Lower lobe of right lung (tissue), 2 donors: ENCODE results near the gene TBC1D10A. TPM values are rescaled to one million over a fixed set of nuclear protein-coding genes. Genes with fewer than 3 reads are reported as not detected.

Experiments used
- ATAC-seq, 2 donors: fragments of 200-7000 bp; cut with Tn5 transposase; one replicate each; pipeline ENCODE4 v1.9.1; 2020 to 2022; ENCODE audit warnings: mild to moderate bottlenecking in 2 of 2, moderate library complexity in 2 of 2
- DNase-seq: peaks from one replicate; pipeline ENCODE4 v3.0.0-alpha.2; 2020
- H3K27ac ChIP-seq: fragments of 200-600 bp; one replicate; pipeline ENCODE4 v1.8.0; 2022
- H3K27me3 ChIP-seq: fragments of 200-600 bp; one replicate; pipeline ENCODE4 v1.8.0; 2022; ENCODE audit warnings: low read depth
- H3K36me3 ChIP-seq: fragments of 200-600 bp; one replicate; pipeline ENCODE4 v1.8.0; 2022; ENCODE audit warnings: mild to moderate bottlenecking
- H3K4me1 ChIP-seq: fragments of 200-600 bp; one replicate; pipeline ENCODE4 v1.8.0; 2022
- H3K4me3 ChIP-seq: fragments of 200-600 bp; one replicate; pipeline ENCODE4 v1.8.0; 2022; ENCODE audit warnings: mild to moderate bottlenecking
- H3K9me3 ChIP-seq: fragments of 200-600 bp; one replicate; pipeline ENCODE4 v1.8.0; 2022
- intact Hi-C: fragments of 100-400 bp; cut with DNase I; formaldehyde crosslinking; loops from one replicate; pipeline ENCODE4 v1.11.0; 2022
- total RNA-seq: library from RNA; stranded (reverse); fragmentation: NEBNext Ultra II Directional; extraction: Animal tissue kit (Norgen Biotek cat#: 25700); gene quantifications from one replicate; pipeline ENCODE4 v1.2.1, GENCODE V29; 2021
- TF ChIP-seq, protein P1 (sequence below): fragments of 200-600 bp; IDR thresholded peaks from one replicate; pipeline ENCODE4 v1.8.0; 2022; ENCODE audit warnings: antibody characterized with exemption, mild to moderate bottlenecking
- donor health status: DM: no; HTN: yes; CAD: no; lungs with severe emphysema.

The TBC1D10A gene
- total RNA-seq, 1 donor from 2014 or later = 27.4 TPM

DNA sequence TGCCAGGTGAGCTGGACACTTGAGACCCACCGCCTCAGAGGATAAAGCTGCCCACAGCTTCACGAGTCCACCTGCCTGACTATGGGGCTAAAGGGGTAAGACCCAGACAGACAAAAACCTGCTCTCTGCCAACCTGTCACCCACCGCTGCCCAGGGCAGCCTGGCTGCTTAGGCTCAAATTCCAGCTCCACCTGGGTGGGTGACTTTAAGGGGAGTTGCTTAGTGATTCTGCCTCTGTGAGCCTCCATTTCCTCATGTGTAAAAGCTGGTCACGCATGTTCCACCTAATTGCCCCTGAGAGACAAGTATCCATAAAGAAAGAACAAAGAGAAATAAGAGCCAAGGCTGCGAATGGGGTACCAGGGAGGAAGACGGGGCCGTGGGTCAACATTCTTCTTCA lies 33.7 kb downstream of the TBC1D10A start:
- intact Hi-C loops = no loop called here
- TF ChIP-seq, protein P1, sequence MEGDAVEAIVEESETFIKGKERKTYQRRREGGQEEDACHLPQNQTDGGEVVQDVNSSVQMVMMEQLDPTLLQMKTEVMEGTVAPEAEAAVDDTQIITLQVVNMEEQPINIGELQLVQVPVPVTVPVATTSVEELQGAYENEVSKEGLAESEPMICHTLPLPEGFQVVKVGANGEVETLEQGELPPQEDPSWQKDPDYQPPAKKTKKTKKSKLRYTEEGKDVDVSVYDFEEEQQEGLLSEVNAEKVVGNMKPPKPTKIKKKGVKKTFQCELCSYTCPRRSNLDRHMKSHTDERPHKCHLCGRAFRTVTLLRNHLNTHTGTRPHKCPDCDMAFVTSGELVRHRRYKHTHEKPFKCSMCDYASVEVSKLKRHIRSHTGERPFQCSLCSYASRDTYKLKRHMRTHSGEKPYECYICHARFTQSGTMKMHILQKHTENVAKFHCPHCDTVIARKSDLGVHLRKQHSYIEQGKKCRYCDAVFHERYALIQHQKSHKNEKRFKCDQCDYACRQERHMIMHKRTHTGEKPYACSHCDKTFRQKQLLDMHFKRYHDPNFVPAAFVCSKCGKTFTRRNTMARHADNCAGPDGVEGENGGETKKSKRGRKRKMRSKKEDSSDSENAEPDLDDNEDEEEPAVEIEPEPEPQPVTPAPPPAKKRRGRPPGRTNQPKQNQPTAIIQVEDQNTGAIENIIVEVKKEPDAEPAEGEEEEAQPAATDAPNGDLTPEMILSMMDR = no peak
- ATAC-seq (no peak), DNase-seq (no peak)
- peaks cover 59% of the 10 kb centered on the region for H3K36me3 ChIP-seq
- no peaks in the 10 kb centered on the region for H3K27me3 ChIP-seq
- no peaks in the 10 kb centered on the region for H3K9me3 ChIP-seq
- peak overlapping the region; percentile 95 for H3K27ac ChIP-seq
- no peak overlapping the region for H3K4me3 ChIP-seq
- H3K4me1 ChIP-seq = peaks cover 50% of the 10 kb centered on the region

DNA sequence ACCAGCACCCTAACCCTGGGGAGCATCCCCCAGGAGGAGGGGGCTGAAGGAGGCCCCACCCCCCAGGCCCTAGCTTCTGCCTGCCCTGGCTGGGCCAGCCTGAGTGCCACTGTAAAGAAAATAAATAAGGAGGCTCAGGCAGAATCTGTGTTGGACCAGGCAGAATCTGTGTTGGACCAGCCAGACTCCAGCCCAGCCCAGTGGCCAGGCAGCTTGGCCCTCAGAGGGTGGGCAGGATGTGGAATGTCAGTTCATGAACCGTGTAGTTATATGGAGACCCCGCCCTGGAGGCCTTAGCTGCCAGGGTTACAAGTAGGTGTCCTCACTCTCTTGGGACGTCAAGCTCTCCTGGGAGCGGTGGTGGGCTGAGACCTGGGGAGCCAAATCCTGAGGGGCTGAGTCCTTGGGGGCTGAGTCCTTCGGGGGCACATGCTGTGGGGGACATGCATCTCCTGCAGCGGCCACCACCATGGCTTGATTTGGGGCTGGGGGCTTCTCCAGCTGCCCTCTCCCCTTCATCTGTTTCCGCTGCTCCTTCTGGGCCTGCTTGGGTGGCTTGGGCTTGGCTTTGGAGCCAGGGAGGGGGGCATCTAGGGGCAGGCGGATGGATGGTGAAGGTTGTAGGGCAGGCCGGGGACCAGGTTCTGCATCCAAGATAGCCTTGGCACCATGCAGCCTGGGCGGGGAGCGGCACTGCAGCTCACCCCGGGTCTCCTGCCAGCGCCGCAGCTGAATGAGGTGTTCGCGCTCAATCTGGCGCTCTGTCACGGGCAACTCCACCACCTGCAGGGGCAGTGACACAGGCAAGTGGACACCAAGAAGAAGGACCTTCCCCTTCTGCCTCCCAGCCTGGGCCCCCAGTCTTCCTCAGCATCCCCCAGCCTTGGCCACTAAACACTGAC lies 34.4 kb downstream of the TBC1D10A start:
- Histone ChIP-seq H3K4me3 (no peak overlapping the region), H3K36me3 (peaks cover 52% of the 10 kb centered on the region), H3K9me3 (no peaks in the 10 kb centered on the region), H3K27ac (peak overlapping the region; percentile 95), H3K4me1 (peaks cover 50% of the 10 kb centered on the region), H3K27me3 (no peaks in the 10 kb centered on the region)
- TF ChIP-seq, protein P1 = no peak
- no peak for DNase-seq
- no peak for ATAC-seq
- intact Hi-C loops = no loop called here

DNA sequence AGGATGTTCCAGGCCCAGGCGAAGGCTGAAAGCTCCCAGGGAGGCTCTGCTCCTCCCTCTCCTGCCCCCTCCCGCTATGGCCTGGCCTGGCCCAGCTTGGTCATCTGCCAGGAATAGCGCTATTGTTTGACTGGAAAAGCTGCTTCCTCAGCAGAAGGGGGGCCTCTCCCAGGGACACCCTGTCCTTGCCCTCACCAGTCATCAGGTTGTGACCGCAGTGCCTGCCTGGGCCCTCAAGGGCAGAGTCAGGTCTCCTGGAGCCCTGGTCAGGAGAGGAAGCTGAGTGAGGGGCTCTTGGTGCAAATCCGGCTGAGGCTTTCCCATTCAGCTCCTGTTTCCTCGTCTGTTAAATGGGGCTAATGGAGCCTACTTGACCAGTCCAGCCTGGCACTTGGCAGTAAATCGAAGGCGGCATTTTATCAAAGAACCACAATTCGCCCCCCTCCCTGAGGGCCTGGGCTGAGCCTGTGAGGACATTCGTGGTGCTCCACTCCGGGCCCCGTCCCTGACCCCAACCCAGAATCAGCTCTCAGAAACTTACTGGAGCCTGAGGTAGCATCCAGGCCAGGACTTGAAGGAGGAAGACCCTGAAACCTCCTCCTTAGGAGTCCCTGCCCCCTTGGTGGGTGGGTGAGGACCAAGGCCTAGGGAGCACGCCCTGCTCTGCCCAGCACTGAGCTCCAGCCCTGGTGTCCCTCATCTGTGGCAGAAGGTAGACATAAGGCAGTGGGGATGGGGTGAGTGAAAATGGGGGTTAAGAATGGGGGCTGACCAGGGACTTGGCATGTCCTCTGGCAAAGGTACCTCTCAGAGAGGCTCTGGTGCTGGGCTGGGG lies 35.5 kb downstream of the TBC1D10A start:
- Histone ChIP-seq H3K4me3 (no peak overlapping the region), H3K36me3 (peaks cover 50% of the 10 kb centered on the region), H3K27ac (peak overlapping the region; percentile 95), H3K9me3 (no peaks in the 10 kb centered on the region), H3K4me1 (peaks cover 47% of the 10 kb centered on the region), H3K27me3 (no peaks in the 10 kb centered on the region)
- TF ChIP-seq, protein P1 = no peak
- ATAC-seq (peak; percentile 47 to 58), DNase-seq (peak; percentile 87)
- intact Hi-C loops = no loop called here

DNA sequence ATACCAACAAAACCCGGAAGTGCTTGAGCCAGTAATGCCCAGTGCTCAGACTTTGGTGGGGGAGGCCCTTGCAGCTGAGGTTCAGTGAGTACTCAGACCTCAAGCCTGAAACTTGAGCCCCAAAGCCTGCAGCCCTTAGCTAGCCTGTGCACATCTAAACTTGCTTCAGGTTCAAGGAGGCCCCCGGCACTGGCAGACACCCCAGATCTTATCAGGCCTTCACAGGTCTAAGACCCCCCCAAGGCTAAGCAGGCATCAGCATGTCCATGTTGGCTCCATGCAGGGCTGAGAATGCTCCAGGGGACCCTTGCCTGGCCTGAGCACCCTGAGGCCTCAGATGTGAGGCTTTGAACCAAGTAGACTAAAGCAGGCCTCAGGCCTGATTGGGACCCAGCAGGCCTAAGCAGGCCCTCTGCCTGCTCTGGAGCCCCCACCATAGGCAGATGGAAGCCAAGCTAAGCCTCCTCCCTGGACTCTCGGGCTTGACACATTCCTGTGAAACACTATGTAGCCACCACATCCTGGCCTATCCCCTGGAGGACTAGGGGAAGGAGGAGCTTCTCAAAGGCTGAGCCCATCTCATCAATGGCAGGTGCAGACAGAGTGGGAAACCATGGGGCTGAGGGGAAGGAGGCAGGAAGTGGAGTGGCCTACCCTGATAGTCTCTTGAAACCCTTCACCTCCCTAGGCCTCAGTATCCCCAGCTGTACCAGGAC lies 36.2 kb downstream of the TBC1D10A start:
- H3K36me3 ChIP-seq = peaks cover 53% of the 10 kb centered on the region
- H3K9me3 ChIP-seq = no peaks in the 10 kb centered on the region
- peaks cover 47% of the 10 kb centered on the region for H3K4me1 ChIP-seq
- TF ChIP-seq, protein P1 = no peak
- H3K4me3 ChIP-seq = peak overlapping the region; percentile 96
- H3K27ac ChIP-seq = peak overlapping the region; percentile 95
- intact Hi-C loops = no loop called here
- ATAC-seq = peak; percentile 4 to 11
- H3K27me3 ChIP-seq = no peaks in the 10 kb centered on the region
- DNase-seq = no peak

DNA sequence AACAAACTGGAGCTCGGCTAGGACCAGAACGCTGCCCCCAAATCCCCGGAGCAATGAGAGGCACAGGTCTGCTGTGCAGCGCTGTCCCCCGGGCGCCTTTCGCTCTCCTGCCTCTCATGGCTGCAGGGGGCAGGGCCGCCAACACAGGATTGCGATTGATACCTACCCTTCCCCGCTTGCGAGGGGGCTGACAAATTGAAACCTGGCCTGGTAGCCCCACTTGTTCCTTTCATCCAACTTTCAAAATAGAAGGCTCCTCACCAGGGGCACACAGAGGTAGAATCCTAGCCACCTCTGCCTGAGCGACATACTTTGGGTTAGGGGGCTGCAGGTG lies 36.8 kb downstream of the TBC1D10A start:
- intact Hi-C loops = loop anchor here (10.0 kb wide), 1 partner anchor 95 kb away; the partner anchor contains the start of gene RNF215
- TF ChIP-seq, protein P1 = no peak
- DNase-seq = no peak
- H3K4me3 ChIP-seq = peak overlapping the region; percentile 96
- ATAC-seq = peak; percentile 0 to 2
- H3K36me3 ChIP-seq = peaks cover 53% of the 10 kb centered on the region
- no peaks in the 10 kb centered on the region for H3K27me3 ChIP-seq
- no peaks in the 10 kb centered on the region for H3K9me3 ChIP-seq
- peaks cover 47% of the 10 kb centered on the region for H3K4me1 ChIP-seq
- peak overlapping the region; percentile 95 for H3K27ac ChIP-seq
